ENCODE measurements around the gene YAP1.

YAP1 gene

DNA sequence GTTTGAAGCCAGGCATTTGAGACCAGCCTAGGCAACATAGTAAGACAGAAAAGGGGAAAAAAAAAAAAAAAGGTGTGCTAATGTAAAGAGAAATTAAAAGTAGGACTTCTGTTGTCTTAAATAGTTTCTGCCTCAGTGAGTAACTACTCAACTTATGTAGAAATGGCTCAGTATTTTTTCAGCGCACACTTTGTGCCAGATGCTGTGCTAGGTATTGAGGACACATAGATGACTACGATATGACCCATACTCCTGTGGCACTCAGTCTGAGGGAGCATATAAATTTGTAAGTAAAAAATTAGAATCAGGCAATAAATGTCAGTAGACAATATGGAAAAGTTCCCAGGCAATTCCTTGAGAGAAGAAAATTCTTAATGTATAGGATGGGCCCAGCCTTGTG is 93.9 kb downstream of the YAP1 start:
- TF ChIP-seq, protein P1, sequence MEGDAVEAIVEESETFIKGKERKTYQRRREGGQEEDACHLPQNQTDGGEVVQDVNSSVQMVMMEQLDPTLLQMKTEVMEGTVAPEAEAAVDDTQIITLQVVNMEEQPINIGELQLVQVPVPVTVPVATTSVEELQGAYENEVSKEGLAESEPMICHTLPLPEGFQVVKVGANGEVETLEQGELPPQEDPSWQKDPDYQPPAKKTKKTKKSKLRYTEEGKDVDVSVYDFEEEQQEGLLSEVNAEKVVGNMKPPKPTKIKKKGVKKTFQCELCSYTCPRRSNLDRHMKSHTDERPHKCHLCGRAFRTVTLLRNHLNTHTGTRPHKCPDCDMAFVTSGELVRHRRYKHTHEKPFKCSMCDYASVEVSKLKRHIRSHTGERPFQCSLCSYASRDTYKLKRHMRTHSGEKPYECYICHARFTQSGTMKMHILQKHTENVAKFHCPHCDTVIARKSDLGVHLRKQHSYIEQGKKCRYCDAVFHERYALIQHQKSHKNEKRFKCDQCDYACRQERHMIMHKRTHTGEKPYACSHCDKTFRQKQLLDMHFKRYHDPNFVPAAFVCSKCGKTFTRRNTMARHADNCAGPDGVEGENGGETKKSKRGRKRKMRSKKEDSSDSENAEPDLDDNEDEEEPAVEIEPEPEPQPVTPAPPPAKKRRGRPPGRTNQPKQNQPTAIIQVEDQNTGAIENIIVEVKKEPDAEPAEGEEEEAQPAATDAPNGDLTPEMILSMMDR (IDR thresholded peaks at IDR 0.05; ENCODE audit: insufficient read depth, missing control alignments), result no peak
- no peak for DNase-seq (ENCODE audit: insufficient read length, low spot score)
- FAIRE-seq, result no peak

GRCh38 chr11:102205805-102206204 is 95.6 kb downstream of the YAP1 start:
- DNase-seq (ENCODE audit: insufficient read length, low spot score), result no peak
- no peak for FAIRE-seq
- TF ChIP-seq, protein P1 (IDR thresholded peaks at IDR 0.05; ENCODE audit: insufficient read depth, missing control alignments), result no peak

- DNase-seq (ENCODE audit: insufficient read length, low spot score) (no peak), FAIRE-seq (no peak)
- TF ChIP-seq, protein P1 (IDR thresholded peaks at IDR 0.05; ENCODE audit: insufficient read depth, missing control alignments), result no peak
Measured at GRCh38 chr11:102208835-102209234, 98.6 kb downstream of the YAP1 start.

DNA sequence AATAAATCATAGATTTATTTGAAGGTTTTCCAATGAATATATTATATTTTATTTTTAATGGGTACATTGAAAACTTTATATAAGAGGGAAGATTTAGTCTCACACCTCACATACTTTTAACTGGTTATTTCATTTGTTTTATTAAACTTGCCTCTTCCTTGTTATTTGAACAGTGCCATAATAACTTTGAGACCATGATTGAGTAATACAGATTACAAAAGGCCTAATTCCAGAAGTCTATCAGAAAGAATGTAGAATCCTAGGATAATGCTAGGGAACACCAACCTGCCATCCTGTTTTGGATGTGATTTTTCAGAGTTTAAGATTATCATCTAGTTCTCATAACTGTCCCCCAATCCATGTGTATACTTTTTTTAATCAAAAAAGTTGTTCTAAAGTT is 104.4 kb downstream of the YAP1 start:
- TF ChIP-seq, protein P1 (IDR thresholded peaks at IDR 0.05; ENCODE audit: insufficient read depth, missing control alignments), result no peak
- FAIRE-seq, result no peak

DNA sequence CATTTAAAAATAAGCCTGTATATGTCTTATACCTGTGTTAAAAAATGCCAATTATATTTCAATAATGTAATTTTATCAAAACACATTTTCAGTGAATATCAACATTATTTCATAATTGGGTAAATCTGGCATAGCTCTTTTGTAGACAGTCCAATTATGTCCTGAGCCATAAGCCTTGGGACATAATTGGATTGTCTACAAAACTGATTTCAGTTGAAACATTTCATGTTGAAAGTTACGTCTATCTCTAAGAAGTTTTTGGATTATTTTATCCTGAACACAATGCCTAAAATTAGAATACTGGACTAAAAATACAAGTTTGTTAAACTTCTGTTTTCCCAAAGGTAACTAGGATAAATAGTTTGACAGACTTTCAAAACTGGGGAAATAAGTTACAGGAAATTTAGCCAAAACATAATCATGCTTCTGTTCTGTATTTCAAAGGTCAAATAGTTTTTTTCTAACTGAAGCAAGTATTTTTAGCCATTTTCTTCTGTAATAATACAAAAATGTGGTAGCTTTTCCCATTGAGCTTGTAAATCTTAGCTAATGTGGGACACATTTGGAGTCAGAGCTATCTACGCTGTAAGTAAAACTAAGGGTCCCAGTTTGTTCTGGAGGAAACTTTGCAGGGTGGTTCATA is 106.3 kb downstream of the YAP1 start:
- no peak for FAIRE-seq

More for the DNA sequence above, 104.4 kb downstream of the YAP1 start:
- DNase-seq (ENCODE audit: insufficient read length, low spot score), result no peak

GRCh38 chr11:102220728-102221467 is 110.7 kb downstream of the YAP1 start:
- DNase-seq (ENCODE audit: insufficient read length, low spot score) (no peak), FAIRE-seq (no peak)
- TF ChIP-seq, protein P1 (IDR thresholded peaks at IDR 0.05; ENCODE audit: insufficient read depth, missing control alignments), result no peak

More for the DNA sequence above, 106.3 kb downstream of the YAP1 start:
- no peak for DNase-seq (ENCODE audit: insufficient read length, low spot score)
- TF ChIP-seq, protein P1 (IDR thresholded peaks at IDR 0.05; ENCODE audit: insufficient read depth, missing control alignments), result no peak

GRCh38 chr11:102223859-102224258 is 113.6 kb downstream of the YAP1 start:
- no peak for FAIRE-seq
- TF ChIP-seq, protein P1 (IDR thresholded peaks at IDR 0.05; ENCODE audit: insufficient read depth, missing control alignments), result no peak
- DNase-seq (ENCODE audit: insufficient read length, low spot score), result no peak
